Activated naive CD8-positive, alpha-beta T cell treated with anti-CD3 and anti-CD28 coated beads for 36 hours (primary cell): Measurements from ENCODE around the gene CMTM4. TPM values are rescaled to one million over a fixed set of nuclear protein-coding genes. Genes with fewer than 3 reads are reported as not detected.
"Not testable (repeated sequence)": the region's sequence is repeated elsewhere in the genome, so short reads cannot be mapped to it uniquely, and the experiment has no call there.

Source experiments
- DNase-seq: peaks from one replicate; pipeline ENCODE4 v3.0.0; 2021
- H3K27ac Mint-ChIP-seq: one replicate; pipeline ENCODE4 v1.8.0; 2022; ENCODE audit warnings: mild to moderate bottlenecking, moderate library complexity, mixed read lengths
- H3K27me3 Mint-ChIP-seq: one replicate; pipeline ENCODE4 v1.8.0; 2022; ENCODE audit warnings: mild to moderate bottlenecking, mixed read lengths
- H3K36me3 Mint-ChIP-seq: one replicate; pipeline ENCODE4 v1.8.0; 2021; ENCODE audit warnings: mild to moderate bottlenecking, mixed read lengths
- H3K4me1 Mint-ChIP-seq: one replicate; pipeline ENCODE4 v1.8.0; 2021; ENCODE audit warnings: mixed read lengths
- H3K4me3 Mint-ChIP-seq: one replicate; pipeline ENCODE4 v1.8.0; 2022; ENCODE audit warnings: mild to moderate bottlenecking, moderate library complexity, mixed read lengths
- H3K9me3 Mint-ChIP-seq: one replicate; pipeline ENCODE4 v1.8.0; 2022; ENCODE audit warnings: mixed read lengths
- total RNA-seq, 2 experiments: library from RNA; stranded (reverse); gene quantifications; one replicate each; pipeline ENCODE4 v1.2.3, GENCODE V29; 2021

Gene CMTM4
- total RNA-seq, 2 experiments from 2014 or later: 2.4 to 2.8 TPM

GRCh38 chr16:66667944-66668343, 28.6 kb downstream of the CMTM4 start:
- no peaks in the 10 kb centered on the region for H3K4me1 Mint-ChIP-seq
- no peaks in the 10 kb centered on the region for H3K9me3 Mint-ChIP-seq
- H3K27me3 Mint-ChIP-seq: no peaks in the 10 kb centered on the region
- no peak overlapping the region for H3K4me3 Mint-ChIP-seq
- DNase-seq: no peak
- H3K27ac Mint-ChIP-seq: no peak overlapping the region
- H3K36me3 Mint-ChIP-seq: no peaks in the 10 kb centered on the region

GRCh38 chr16:66662445-66663194, 33.9 kb downstream of the CMTM4 start:
- H3K27me3 Mint-ChIP-seq: peaks cover 12% of the 10 kb centered on the region

GRCh38 chr16:66661671-66662346, 34.7 kb downstream of the CMTM4 start:
- not testable (repeated sequence) for H3K36me3 Mint-ChIP-seq, H3K4me3 Mint-ChIP-seq, H3K9me3 Mint-ChIP-seq, H3K27ac Mint-ChIP-seq, H3K4me1 Mint-ChIP-seq, DNase-seq
- H3K27me3 Mint-ChIP-seq: peaks cover 12% of the 10 kb centered on the region

More at GRCh38 chr16:66662445-66663194, 33.9 kb downstream of the CMTM4 start:
- Mint-ChIP-seq H3K4me3 (no peak overlapping the region), H3K27ac (no peak overlapping the region), H3K4me1 (peaks cover 2% of the 10 kb centered on the region), H3K9me3 (no peaks in the 10 kb centered on the region), H3K36me3 (no peaks in the 10 kb centered on the region)
- DNase-seq: no peak

GRCh38 chr16:66661210-66661560, 35.4 kb downstream of the CMTM4 start:
- H3K4me1 Mint-ChIP-seq: peaks cover 2% of the 10 kb centered on the region
- peaks cover 12% of the 10 kb centered on the region for H3K27me3 Mint-ChIP-seq
- no peak overlapping the region for H3K27ac Mint-ChIP-seq
- no peak overlapping the region for H3K4me3 Mint-ChIP-seq
- H3K36me3 Mint-ChIP-seq: no peaks in the 10 kb centered on the region
- H3K9me3 Mint-ChIP-seq: no peaks in the 10 kb centered on the region
- no peak for DNase-seq

- Mint-ChIP-seq H3K4me3 (no peak overlapping the region), H3K27ac (no peak overlapping the region), H3K4me1 (peaks cover 2% of the 10 kb centered on the region), H3K27me3 (peaks cover 12% of the 10 kb centered on the region), H3K9me3 (no peaks in the 10 kb centered on the region), H3K36me3 (no peaks in the 10 kb centered on the region)
- no peak for DNase-seq
Measured at GRCh38 chr16:66660422-66661209, 35.9 kb downstream of the CMTM4 start.

- DNase-seq: no peak
- Mint-ChIP-seq H3K36me3 (no peaks in the 10 kb centered on the region), H3K4me1 (peaks cover 2% of the 10 kb centered on the region), H3K4me3 (no peak overlapping the region), H3K27ac (no peak overlapping the region), H3K9me3 (no peaks in the 10 kb centered on the region), H3K27me3 (peaks cover 17% of the 10 kb centered on the region)
Measured at GRCh38 chr16:66658860-66659190, 37.7 kb downstream of the CMTM4 start.

GRCh38 chr16:66658143-66658859, 38.2 kb downstream of the CMTM4 start:
- Mint-ChIP-seq H3K4me1 (peaks cover 2% of the 10 kb centered on the region), H3K27ac (no peak overlapping the region)

GRCh38 chr16:66656547-66656946, 40.0 kb downstream of the CMTM4 start:
- Mint-ChIP-seq H3K27me3 (peaks cover 17% of the 10 kb centered on the region), H3K9me3 (no peaks in the 10 kb centered on the region), H3K4me3 (no peak overlapping the region), H3K36me3 (no peaks in the 10 kb centered on the region), H3K27ac (no peak overlapping the region), H3K4me1 (peaks cover 5% of the 10 kb centered on the region)
- DNase-seq: no peak

More at GRCh38 chr16:66658143-66658859, 38.2 kb downstream of the CMTM4 start:
- no peaks in the 10 kb centered on the region for H3K9me3 Mint-ChIP-seq
- H3K36me3 Mint-ChIP-seq: no peaks in the 10 kb centered on the region
- no peak overlapping the region for H3K4me3 Mint-ChIP-seq
- DNase-seq: no peak
- peaks cover 17% of the 10 kb centered on the region for H3K27me3 Mint-ChIP-seq

GRCh38 chr16:66653581-66654350, 42.8 kb downstream of the CMTM4 start:
- Mint-ChIP-seq H3K27ac (no peak overlapping the region), H3K36me3 (no peaks in the 10 kb centered on the region), H3K9me3 (no peaks in the 10 kb centered on the region), H3K4me3 (no peak overlapping the region), H3K27me3 (peaks cover 11% of the 10 kb centered on the region), H3K4me1 (peaks cover 15% of the 10 kb centered on the region)
- DNase-seq: no peak

GRCh38 chr16:66652661-66653360, 43.7 kb downstream of the CMTM4 start:
- no peaks in the 10 kb centered on the region for H3K9me3 Mint-ChIP-seq
- no peak overlapping the region for H3K4me3 Mint-ChIP-seq
- no peaks in the 10 kb centered on the region for H3K36me3 Mint-ChIP-seq
- H3K27ac Mint-ChIP-seq: no peak overlapping the region
- peaks cover 5% of the 10 kb centered on the region for H3K27me3 Mint-ChIP-seq
- H3K4me1 Mint-ChIP-seq: peaks cover 13% of the 10 kb centered on the region
- no peak for DNase-seq

GRCh38 chr16:66651965-66652364, 44.6 kb downstream of the CMTM4 start:
- Mint-ChIP-seq H3K27ac (no peak overlapping the region), H3K27me3 (peaks cover 5% of the 10 kb centered on the region), H3K36me3 (no peaks in the 10 kb centered on the region), H3K4me3 (no peak overlapping the region), H3K9me3 (no peaks in the 10 kb centered on the region), H3K4me1 (peaks cover 13% of the 10 kb centered on the region)
- DNase-seq: no peak

GRCh38 chr16:66651474-66651765, 45.1 kb downstream of the CMTM4 start:
- no peak for DNase-seq
- H3K9me3 Mint-ChIP-seq: no peaks in the 10 kb centered on the region
- H3K27me3 Mint-ChIP-seq: peaks cover 5% of the 10 kb centered on the region
- H3K36me3 Mint-ChIP-seq: no peaks in the 10 kb centered on the region
- H3K4me1 Mint-ChIP-seq: peaks cover 13% of the 10 kb centered on the region
- peak overlapping the region; percentile 66 for H3K4me3 Mint-ChIP-seq
- H3K27ac Mint-ChIP-seq: no peak overlapping the region

- no peak overlapping the region for H3K27ac Mint-ChIP-seq
- DNase-seq: peak; percentile 78
- H3K9me3 Mint-ChIP-seq: no peaks in the 10 kb centered on the region
- H3K27me3 Mint-ChIP-seq: peaks cover 5% of the 10 kb centered on the region
- no peaks in the 10 kb centered on the region for H3K36me3 Mint-ChIP-seq
- H3K4me1 Mint-ChIP-seq: peaks cover 13% of the 10 kb centered on the region
- peak overlapping the region; percentile 66 for H3K4me3 Mint-ChIP-seq
Measured at GRCh38 chr16:66650707-66651473, 45.7 kb downstream of the CMTM4 start.
